BJ (cell line): ENCODE data around the gene NRP2. TPM values are rescaled to one million over a fixed set of nuclear protein-coding genes. Genes with fewer than 3 reads are reported as not detected.

Experiments
- CTCF ChIA-PET: fragments of 350-600 bp; formaldehyde crosslinking; extraction: SDS; loops from one replicate; lab custom pipeline; 2021; ENCODE audit warnings: antibody characterized with exemption, inconsistent platforms; lab: Yijun Ruan, JAX
- POLR2A ChIA-PET: fragments of 300-600 bp; sonication (Branson Sonifier 250); formaldehyde crosslinking; extraction: SDS; loops from one replicate; lab custom pipeline; 2021; ENCODE audit warnings: antibody characterized with exemption; lab: Charles Lee
- DNase-seq: peaks from one replicate; pipeline ENCODE4 v3.0.0-alpha.2; 2011; ENCODE audit warnings: low read depth
- H3K27me3 ChIP-seq: 2 replicates; pipeline ENCODE4 v1.6.0; 2011; ENCODE audit warnings: low read length; ENCODE audit not compliant: control insufficient read depth, insufficient read depth
- H3K36me3 ChIP-seq: 2 replicates; pipeline ENCODE4 v1.5.1; 2011; ENCODE audit warnings: low read length; ENCODE audit not compliant: control insufficient read depth, insufficient read depth
- H3K4me3 ChIP-seq: 2 replicates; pipeline ENCODE4 v1.5.1; 2011; ENCODE audit warnings: low read depth, mild to moderate bottlenecking, control low read depth, low read length
- polyA plus RNA-seq: library from polyadenylated mRNA; depleted of rRNA; stranded (reverse); fragments of >200 nt; gene quantifications from 2 replicates; pipeline ENCODE4 v1.2.3, GENCODE V29; 2011
- TF ChIP-seq, protein P1 (sequence below): IDR thresholded peaks from 2 replicates; pipeline ENCODE4 v1.5.1; 2011; ENCODE audit warnings: low read depth, mild to moderate bottlenecking, control low read depth, inconsistent platforms, low read length, moderate library complexity; ENCODE audit not compliant: insufficient read depth

The NRP2 gene
- polyA plus RNA-seq, 1 experiment: 19.7 TPM

GRCh38 chr2:205752296-205752820, 70.1 kb downstream of the NRP2 start:
- Histone ChIP-seq H3K4me3 (no peak overlapping the region), H3K27me3 (no peaks in the 10 kb centered on the region), H3K36me3 (no peaks in the 10 kb centered on the region)
- no peak for DNase-seq
- ChIA-PET POLR2A (no interaction called here), CTCF (interaction anchor here (0.9 to 1.7 kb wide), 2 partner anchors 10 to 23 kb away, joined by 3 to 5 read pairs; no protein-coding TSS in a partner anchor)
- TF ChIP-seq, protein P1, sequence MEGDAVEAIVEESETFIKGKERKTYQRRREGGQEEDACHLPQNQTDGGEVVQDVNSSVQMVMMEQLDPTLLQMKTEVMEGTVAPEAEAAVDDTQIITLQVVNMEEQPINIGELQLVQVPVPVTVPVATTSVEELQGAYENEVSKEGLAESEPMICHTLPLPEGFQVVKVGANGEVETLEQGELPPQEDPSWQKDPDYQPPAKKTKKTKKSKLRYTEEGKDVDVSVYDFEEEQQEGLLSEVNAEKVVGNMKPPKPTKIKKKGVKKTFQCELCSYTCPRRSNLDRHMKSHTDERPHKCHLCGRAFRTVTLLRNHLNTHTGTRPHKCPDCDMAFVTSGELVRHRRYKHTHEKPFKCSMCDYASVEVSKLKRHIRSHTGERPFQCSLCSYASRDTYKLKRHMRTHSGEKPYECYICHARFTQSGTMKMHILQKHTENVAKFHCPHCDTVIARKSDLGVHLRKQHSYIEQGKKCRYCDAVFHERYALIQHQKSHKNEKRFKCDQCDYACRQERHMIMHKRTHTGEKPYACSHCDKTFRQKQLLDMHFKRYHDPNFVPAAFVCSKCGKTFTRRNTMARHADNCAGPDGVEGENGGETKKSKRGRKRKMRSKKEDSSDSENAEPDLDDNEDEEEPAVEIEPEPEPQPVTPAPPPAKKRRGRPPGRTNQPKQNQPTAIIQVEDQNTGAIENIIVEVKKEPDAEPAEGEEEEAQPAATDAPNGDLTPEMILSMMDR: no peak

DNA sequence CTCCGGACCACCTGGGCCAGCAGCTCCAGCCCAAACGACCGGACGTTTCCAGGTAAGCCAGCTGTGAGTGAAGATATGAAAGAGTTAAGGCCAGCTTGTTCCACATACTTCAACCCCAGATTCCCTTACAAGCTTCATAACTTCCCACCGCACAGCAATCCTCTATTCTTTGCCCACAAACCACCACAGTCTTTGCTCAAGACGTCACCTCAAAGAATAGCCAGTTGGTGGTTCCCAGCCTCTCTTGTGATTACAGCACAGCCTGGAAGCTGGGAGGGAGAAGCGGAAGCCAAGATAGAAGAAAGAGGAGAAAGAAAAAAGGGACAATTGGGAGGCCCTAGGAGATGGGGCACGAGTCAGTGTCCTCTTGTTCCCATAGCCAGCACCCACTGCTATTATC, 70.6 kb downstream of the NRP2 start:
- no peak for DNase-seq
- CTCF ChIA-PET: interaction anchor here (0.9 to 1.7 kb wide), 2 partner anchors 10 to 22 kb away, joined by 3 to 5 read pairs; no protein-coding TSS in a partner anchor
- POLR2A ChIA-PET: no interaction called here
- Histone ChIP-seq H3K27me3 (no peaks in the 10 kb centered on the region), H3K36me3 (no peaks in the 10 kb centered on the region), H3K4me3 (no peak overlapping the region)
- TF ChIP-seq, protein P1: no peak

GRCh38 chr2:205754285-205754923, 72.1 kb downstream of the NRP2 start:
- Histone ChIP-seq H3K4me3 (no peak overlapping the region), H3K36me3 (no peaks in the 10 kb centered on the region), H3K27me3 (no peaks in the 10 kb centered on the region)
- CTCF ChIA-PET: interaction anchor here (1.4 kb wide), 1 partner anchor 15 kb away, joined by 4 read pairs; no protein-coding TSS in a partner anchor
- no peak for DNase-seq
- TF ChIP-seq, protein P1: no peak
- POLR2A ChIA-PET: no interaction called here

GRCh38 chr2:205754924-205755321, 72.6 kb downstream of the NRP2 start:
- TF ChIP-seq, protein P1: no peak
- Histone ChIP-seq H3K4me3 (no peak overlapping the region), H3K36me3 (no peaks in the 10 kb centered on the region), H3K27me3 (no peaks in the 10 kb centered on the region)
- POLR2A ChIA-PET: no interaction called here
- DNase-seq: no peak
- CTCF ChIA-PET: interaction anchor here (1.4 kb wide), 1 partner anchor 15 kb away, joined by 4 read pairs; no protein-coding TSS in a partner anchor

DNA sequence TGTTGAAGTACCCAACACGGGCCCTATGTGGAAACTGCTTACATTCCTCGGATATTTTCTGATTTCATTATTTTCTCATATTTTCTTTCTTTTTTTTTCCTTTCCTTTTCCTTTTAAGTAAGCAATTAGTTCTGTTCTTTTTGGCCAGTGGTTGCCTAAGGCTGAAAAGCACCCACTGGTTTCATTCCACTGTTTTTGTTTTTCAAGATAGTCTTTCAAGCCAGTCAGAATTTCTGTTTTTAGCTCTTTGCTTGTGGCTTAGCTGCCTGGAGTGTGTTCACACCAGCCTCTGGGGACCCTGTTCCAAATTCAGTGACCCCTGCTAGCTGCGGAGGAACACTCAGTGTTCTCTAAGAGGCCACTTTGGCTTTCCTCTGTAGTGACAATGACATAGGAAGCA, 73.6 kb downstream of the NRP2 start:
- no peak overlapping the region for H3K4me3 ChIP-seq
- DNase-seq: no peak
- no peaks in the 10 kb centered on the region for H3K36me3 ChIP-seq
- CTCF ChIA-PET: interaction anchor here (0.6 to 1.4 kb wide), 4 partner anchors 12 to 49 kb away, joined by 3 to 5 read pairs (median 4); no protein-coding TSS in a partner anchor
- POLR2A ChIA-PET: interaction anchor here (0.5 kb wide), 1 partner anchor 833 kb away, joined by 3 read pairs; no protein-coding TSS in a partner anchor
- TF ChIP-seq, protein P1: no peak
- H3K27me3 ChIP-seq: no peaks in the 10 kb centered on the region
